ENCODE measurements around the gene GPAT2. TPM values are rescaled to one million over a fixed set of nuclear protein-coding genes. Genes with fewer than 3 reads are reported as not detected.
"Not testable (repeated sequence)": the region's sequence is repeated elsewhere in the genome, so short reads cannot be mapped to it uniquely, and the experiment has no call there.

GPAT2 gene
- polyA plus RNA-seq, 3 donors: 0.44 to 1.6 (median 0.94) TPM

- no peaks in the 10 kb centered on the region for H3K9me3 ChIP-seq (replicated peaks in 1 of 2; ENCODE audit: control insufficient read depth in 1 of 2, insufficient read depth in 1 of 2, low read length in 2 of 2)
- no CpG with 5 or more reads among the region's 4 CpGs for WGBS (ENCODE audit: insufficient coverage)
- peaks cover 0 to 1% (median 0%) of the 10 kb centered on the region in 3 donors for H3K27me3 Mint-ChIP-seq (ENCODE audit: low read depth in 3 of 3)
- intact Hi-C loops (cut with micrococcal nuclease): loop anchor here in 1 of 2 donors (10.0 kb wide), 2 partner anchors 90 to 150 kb away; partner anchors contain the start of gene ADRA2B
- H4K20me1 ChIP-seq (ENCODE audit: insufficient read depth, low read length): no peaks in the 10 kb centered on the region
- no peak overlapping the region for H3K27ac ChIP-seq (ENCODE audit: low read depth in 1 of 2, low read length in 2 of 2)
- H3K4me1 Mint-ChIP-seq: peaks cover 2% of the 10 kb centered on the region
- no peak overlapping the region for H3K4me3 ChIP-seq (replicated peaks in 1 of 3; ENCODE audit: low read depth in 2 of 3, low read length in 3 of 3)
- H3K9me3 Mint-ChIP-seq: no peaks in the 10 kb centered on the region
- H3K4me1 ChIP-seq (ENCODE audit: control insufficient read depth in 1 of 2, insufficient read depth in 2 of 2, low read length in 2 of 2): no peaks in the 10 kb centered on the region
- TF ChIP-seq CTCF (IDR thresholded peaks at IDR 0.05): no peak
- no peaks in the 10 kb centered on the region for H3K36me3 ChIP-seq (replicated peaks in 1 of 2; ENCODE audit: control insufficient read depth in 1 of 2, insufficient read depth in 2 of 2, low read length in 2 of 2)
- H3K4me2 ChIP-seq (replicated peaks; ENCODE audit: extremely low read depth, low read length, poor library complexity, severe bottlenecking): no peak overlapping the region
- H2AFZ ChIP-seq (ENCODE audit: insufficient read depth, low read depth, low read length, poor library complexity, severe bottlenecking): no peak overlapping the region
- H3K79me2 ChIP-seq (ENCODE audit: insufficient read depth, low read length): no peaks in the 10 kb centered on the region
- no peaks in the 10 kb centered on the region for H3K27me3 ChIP-seq (ENCODE audit: control insufficient read depth in 2 of 2, insufficient read depth in 2 of 2, low read length in 2 of 2)
- no peak for DNase-seq
- H3K36me3 Mint-ChIP-seq: no peaks in the 10 kb centered on the region
- no peak overlapping the region for H3K9ac ChIP-seq (ENCODE audit: insufficient read depth, low read length, poor library complexity, severe bottlenecking)
- no peak overlapping the region for H3K27ac Mint-ChIP-seq
- no peak overlapping the region for H3K4me3 Mint-ChIP-seq
These were observed 9.6 kb downstream of the GPAT2 start for GRCh38 chr2:96025194-96025492.

DNA sequence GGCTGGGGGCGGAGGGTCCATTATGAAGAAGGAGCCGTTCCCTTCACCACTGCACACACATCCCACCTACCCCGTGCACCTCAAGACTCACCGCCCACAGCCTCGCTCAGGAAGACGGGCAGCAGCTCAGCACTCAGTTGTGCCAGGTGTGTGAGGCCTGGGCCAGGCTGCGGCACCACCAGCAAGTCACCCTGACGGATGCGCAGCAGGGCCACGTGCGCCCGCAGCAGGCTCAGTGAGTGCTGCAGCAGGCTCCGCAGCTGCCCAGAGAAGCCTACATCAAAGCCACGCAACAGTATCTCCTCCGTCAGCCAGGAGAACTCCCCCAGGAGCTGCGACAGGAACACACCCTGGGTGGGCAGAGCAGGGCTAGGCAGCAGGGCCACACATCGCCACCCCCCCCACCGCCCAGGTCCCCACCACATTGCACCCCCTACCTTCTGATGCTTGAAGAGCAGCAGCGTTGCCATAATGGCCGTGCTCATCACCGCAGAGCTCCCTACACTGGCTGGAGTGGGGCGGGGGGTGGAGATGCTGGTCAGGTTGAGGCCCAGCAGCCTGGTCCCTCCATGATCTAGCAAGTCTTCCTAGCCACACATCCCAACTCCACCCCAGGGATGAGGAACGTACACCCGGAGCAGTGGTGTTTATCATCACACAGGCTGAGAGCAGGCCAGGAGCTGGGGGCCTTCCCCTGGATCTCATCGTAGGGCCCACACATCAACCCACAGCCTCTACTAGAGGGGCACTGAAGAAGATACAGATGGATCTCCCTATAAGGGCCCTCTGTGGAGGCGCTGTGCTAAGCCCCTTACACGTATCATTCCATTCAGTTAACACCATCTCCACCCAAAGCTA is 10.2 kb downstream of the GPAT2 start:
- H3K9me3 Mint-ChIP-seq: no peaks in the 10 kb centered on the region
- DNase-seq: no peak
- no peaks in the 10 kb centered on the region for H3K36me3 Mint-ChIP-seq
- H3K4me2 ChIP-seq (replicated peaks; ENCODE audit: extremely low read depth, low read length, poor library complexity, severe bottlenecking): no peak overlapping the region
- H3K27ac ChIP-seq (ENCODE audit: low read depth in 1 of 2, low read length in 2 of 2): no peak overlapping the region
- no peaks in the 10 kb centered on the region for H3K4me1 ChIP-seq (ENCODE audit: control insufficient read depth in 1 of 2, insufficient read depth in 2 of 2, low read length in 2 of 2)
- no peak overlapping the region for H3K4me3 Mint-ChIP-seq
- no peaks in the 10 kb centered on the region for H3K36me3 ChIP-seq (replicated peaks in 1 of 2; ENCODE audit: control insufficient read depth in 1 of 2, insufficient read depth in 2 of 2, low read length in 2 of 2)
- H3K4me1 Mint-ChIP-seq: peaks cover 2% of the 10 kb centered on the region
- H4K20me1 ChIP-seq (ENCODE audit: insufficient read depth, low read length): no peaks in the 10 kb centered on the region
- no peaks in the 10 kb centered on the region for H3K9me3 ChIP-seq (replicated peaks in 1 of 2; ENCODE audit: control insufficient read depth in 1 of 2, insufficient read depth in 1 of 2, low read length in 2 of 2)
- H3K79me2 ChIP-seq (ENCODE audit: insufficient read depth, low read length): no peaks in the 10 kb centered on the region
- TF ChIP-seq CTCF (IDR thresholded peaks at IDR 0.05): no peak
- intact Hi-C loops (cut with micrococcal nuclease): loop anchor here in 1 of 2 donors (10.0 kb wide), 2 partner anchors 90 to 150 kb away; partner anchors contain the start of gene ADRA2B
- no peak overlapping the region for H3K9ac ChIP-seq (ENCODE audit: insufficient read depth, low read length, poor library complexity, severe bottlenecking)
- H3K27me3 Mint-ChIP-seq (ENCODE audit: low read depth in 3 of 3): peaks cover 0 to 1% (median 0%) of the 10 kb centered on the region in 3 donors
- H3K27me3 ChIP-seq (ENCODE audit: control insufficient read depth in 2 of 2, insufficient read depth in 2 of 2, low read length in 2 of 2): no peaks in the 10 kb centered on the region
- H2AFZ ChIP-seq (ENCODE audit: insufficient read depth, low read depth, low read length, poor library complexity, severe bottlenecking): no peak overlapping the region
- no peak overlapping the region for H3K27ac Mint-ChIP-seq
- over 99% methylated on average over 14 of the region's 27 CpGs for WGBS (ENCODE audit: insufficient coverage)
- no peak overlapping the region for H3K4me3 ChIP-seq (replicated peaks in 1 of 3; ENCODE audit: low read depth in 2 of 3, low read length in 3 of 3)

DNA sequence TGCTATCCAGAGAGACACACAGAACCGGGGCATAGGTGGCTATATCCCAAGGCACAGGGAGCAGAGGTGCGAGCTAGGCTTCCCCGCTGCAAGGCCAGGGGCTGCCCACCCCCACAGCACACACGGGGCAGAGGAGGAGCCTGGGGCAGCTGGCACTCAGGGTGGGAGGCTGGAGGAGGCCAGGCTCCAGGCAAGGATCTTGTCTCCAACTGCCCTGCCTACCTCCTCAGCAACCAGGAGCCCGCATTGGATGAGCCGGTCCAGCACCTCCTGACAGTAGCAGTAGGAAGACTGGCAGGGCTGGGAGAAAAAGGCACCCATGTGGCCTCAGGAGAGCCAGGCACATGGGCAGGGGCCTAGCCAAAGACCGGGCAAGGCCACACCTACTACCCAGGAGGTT is 11.0 kb downstream of the GPAT2 start:
- H3K36me3 Mint-ChIP-seq; H3K9ac ChIP-seq (ENCODE audit: insufficient read depth, low read length, poor library complexity, severe bottlenecking); H4K20me1 ChIP-seq (ENCODE audit: insufficient read depth, low read length); H3K27ac ChIP-seq (ENCODE audit: low read depth in 1 of 2, low read length in 2 of 2); H3K79me2 ChIP-seq (ENCODE audit: insufficient read depth, low read length); H3K4me1 ChIP-seq (ENCODE audit: control insufficient read depth in 1 of 2, insufficient read depth in 2 of 2, low read length in 2 of 2); H3K36me3 ChIP-seq (replicated peaks in 1 of 2; ENCODE audit: control insufficient read depth in 1 of 2, insufficient read depth in 2 of 2, low read length in 2 of 2); H2AFZ ChIP-seq (ENCODE audit: insufficient read depth, low read depth, low read length, poor library complexity, severe bottlenecking); H3K4me2 ChIP-seq (replicated peaks; ENCODE audit: extremely low read depth, low read length, poor library complexity, severe bottlenecking); H3K9me3 Mint-ChIP-seq; H3K4me3 Mint-ChIP-seq; H3K4me1 Mint-ChIP-seq; H3K27me3 ChIP-seq (ENCODE audit: control insufficient read depth in 2 of 2, insufficient read depth in 2 of 2, low read length in 2 of 2); H3K27me3 Mint-ChIP-seq (ENCODE audit: low read depth in 3 of 3); H3K4me3 ChIP-seq (replicated peaks in 1 of 3; ENCODE audit: low read depth in 2 of 3, low read length in 3 of 3); DNase-seq; H3K9me3 ChIP-seq (replicated peaks in 1 of 2; ENCODE audit: control insufficient read depth in 1 of 2, insufficient read depth in 1 of 2, low read length in 2 of 2): not testable (repeated sequence)
- no CpG with 5 or more reads among the region's 7 CpGs for WGBS (ENCODE audit: insufficient coverage)
- peak overlapping the region in 1 of 7 donors; percentile 45 for H3K27ac Mint-ChIP-seq
- intact Hi-C loops (cut with micrococcal nuclease): loop anchor here in 1 of 2 donors (10.0 kb wide), 2 partner anchors 91 to 151 kb away; partner anchors contain the start of gene ADRA2B
